ENCODE results near the gene COL3A1.

Gene COL3A1

GRCh38 chr2:188976545-188977268 is 2.5 kb downstream of the COL3A1 start:
- H3K4me3 ChIP-seq (ENCODE audit: low read depth, low read length) = no peak overlapping the region
- TF ChIP-seq, protein P1, sequence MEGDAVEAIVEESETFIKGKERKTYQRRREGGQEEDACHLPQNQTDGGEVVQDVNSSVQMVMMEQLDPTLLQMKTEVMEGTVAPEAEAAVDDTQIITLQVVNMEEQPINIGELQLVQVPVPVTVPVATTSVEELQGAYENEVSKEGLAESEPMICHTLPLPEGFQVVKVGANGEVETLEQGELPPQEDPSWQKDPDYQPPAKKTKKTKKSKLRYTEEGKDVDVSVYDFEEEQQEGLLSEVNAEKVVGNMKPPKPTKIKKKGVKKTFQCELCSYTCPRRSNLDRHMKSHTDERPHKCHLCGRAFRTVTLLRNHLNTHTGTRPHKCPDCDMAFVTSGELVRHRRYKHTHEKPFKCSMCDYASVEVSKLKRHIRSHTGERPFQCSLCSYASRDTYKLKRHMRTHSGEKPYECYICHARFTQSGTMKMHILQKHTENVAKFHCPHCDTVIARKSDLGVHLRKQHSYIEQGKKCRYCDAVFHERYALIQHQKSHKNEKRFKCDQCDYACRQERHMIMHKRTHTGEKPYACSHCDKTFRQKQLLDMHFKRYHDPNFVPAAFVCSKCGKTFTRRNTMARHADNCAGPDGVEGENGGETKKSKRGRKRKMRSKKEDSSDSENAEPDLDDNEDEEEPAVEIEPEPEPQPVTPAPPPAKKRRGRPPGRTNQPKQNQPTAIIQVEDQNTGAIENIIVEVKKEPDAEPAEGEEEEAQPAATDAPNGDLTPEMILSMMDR (IDR thresholded peaks at IDR 0.05; ENCODE audit: low read depth, low read length) = no peak
- TF ChIP-seq MAX (IDR thresholded peaks at IDR 0.05; ENCODE audit: low read depth, low read length) (no peak), POLR2A (IDR thresholded peaks at IDR 0.05; ENCODE audit: extremely low read depth, insufficient read length) (no peak)
- DNase-seq (ENCODE audit: low read depth) = no peak

- no peak for DNase-seq (ENCODE audit: low read depth)
- TF ChIP-seq MYC (IDR thresholded peaks at IDR 0.05; ENCODE audit: low read depth, low read length) (no peak), POLR2A (IDR thresholded peaks at IDR 0.05; ENCODE audit: extremely low read depth, insufficient read length) (no peak), MAX (IDR thresholded peaks at IDR 0.05; ENCODE audit: low read depth, low read length) (no peak)
- TF ChIP-seq, protein P1 (IDR thresholded peaks at IDR 0.05; ENCODE audit: low read depth, low read length) = no peak
- H3K4me3 ChIP-seq (ENCODE audit: low read depth, low read length) = no peak overlapping the region
Measured at GRCh38 chr2:188977317-188977716, 3.1 kb downstream of the COL3A1 start.

- H3K4me3 ChIP-seq (ENCODE audit: low read depth, low read length) = no peak overlapping the region
- DNase-seq (ENCODE audit: low read depth) = peak; percentile 1
- no peak for TF ChIP-seq POLR2A (IDR thresholded peaks at IDR 0.05; ENCODE audit: extremely low read depth, insufficient read length)
Measured at GRCh38 chr2:188978291-188979081, 4.3 kb downstream of the COL3A1 start.

GRCh38 chr2:188979187-188980114 is 5.3 kb downstream of the COL3A1 start:
- no peak overlapping the region for H3K4me3 ChIP-seq (ENCODE audit: low read depth, low read length)
- TF ChIP-seq, protein P1 (IDR thresholded peaks at IDR 0.05; ENCODE audit: low read depth, low read length) = no peak
- TF ChIP-seq MAX (IDR thresholded peaks at IDR 0.05; ENCODE audit: low read depth, low read length) (no peak), MYC (IDR thresholded peaks at IDR 0.05; ENCODE audit: low read depth, low read length) (no peak), POLR2A (IDR thresholded peaks at IDR 0.05; ENCODE audit: extremely low read depth, insufficient read length) (no peak)
- DNase-seq (ENCODE audit: low read depth) = no peak

GRCh38 chr2:188983427-188984064 is 9.4 kb downstream of the COL3A1 start:
- no peak for DNase-seq (ENCODE audit: low read depth)
- no peak overlapping the region for H3K4me3 ChIP-seq (ENCODE audit: low read depth, low read length)

More at GRCh38 chr2:188983427-188984064, 9.4 kb downstream of the COL3A1 start:
- TF ChIP-seq, protein P1 (IDR thresholded peaks at IDR 0.05; ENCODE audit: low read depth, low read length) = peak; percentile 9
- TF ChIP-seq MAX (IDR thresholded peaks at IDR 0.05; ENCODE audit: low read depth, low read length) = no peak

All from NB4 (cell line).